ENCODE data around the gene SLC25A47.
"Not testable (repeated sequence)": the region's sequence is repeated elsewhere in the genome, so short reads cannot be mapped to it uniquely, and the experiment has no call there.

The SLC25A47 gene

GRCh38 chr14:100306101-100306997 is 16.8 kb upstream of the SLC25A47 start, which contains the start of gene SLC25A29:
Gene SLC25A29, minus strand, starts transcription at chr14:100306444. Its CDS starts 212 bp downstream, at chr14:100306232.
- DNase-seq, result peak; percentile 83

DNA sequence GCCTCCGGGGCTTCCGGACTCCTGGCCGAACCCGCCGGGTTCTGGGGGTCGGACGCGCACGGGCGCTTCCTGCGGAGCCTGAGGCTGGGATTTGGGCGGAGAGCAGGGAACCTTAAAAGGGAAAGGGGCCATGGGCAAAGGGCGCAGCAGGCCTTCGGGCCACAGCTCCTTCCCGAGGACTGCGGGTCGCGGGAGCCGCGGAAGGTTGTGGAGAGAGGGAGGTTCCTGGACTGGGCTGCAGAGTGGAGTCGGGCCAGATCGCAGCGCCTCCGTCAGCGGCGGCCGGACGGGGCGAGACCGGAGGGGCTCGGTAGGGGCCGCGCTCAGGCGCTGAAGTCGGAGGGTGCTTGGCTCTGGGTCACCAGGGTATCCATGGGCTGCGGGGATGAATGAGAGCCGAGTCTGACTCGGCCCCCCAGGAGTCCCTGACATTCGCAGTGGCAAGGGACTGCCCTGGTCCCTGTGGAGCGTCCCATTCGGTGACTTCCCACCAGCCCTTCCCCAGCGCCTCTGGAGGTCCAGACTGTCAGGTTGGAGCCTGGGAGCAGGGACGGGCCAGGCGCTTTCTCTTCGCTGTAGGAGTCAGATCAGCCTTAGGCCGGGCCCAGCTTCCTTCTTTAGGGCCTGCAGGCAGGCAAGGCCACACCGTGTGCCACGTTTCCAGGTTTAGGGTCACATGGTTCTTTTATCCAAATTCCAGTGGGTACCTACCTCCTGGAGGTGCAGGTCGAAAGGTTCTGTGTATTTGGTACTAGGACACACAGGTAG is 16.0 kb upstream of the SLC25A47 start:
- DNase-seq, result no peak

DNA sequence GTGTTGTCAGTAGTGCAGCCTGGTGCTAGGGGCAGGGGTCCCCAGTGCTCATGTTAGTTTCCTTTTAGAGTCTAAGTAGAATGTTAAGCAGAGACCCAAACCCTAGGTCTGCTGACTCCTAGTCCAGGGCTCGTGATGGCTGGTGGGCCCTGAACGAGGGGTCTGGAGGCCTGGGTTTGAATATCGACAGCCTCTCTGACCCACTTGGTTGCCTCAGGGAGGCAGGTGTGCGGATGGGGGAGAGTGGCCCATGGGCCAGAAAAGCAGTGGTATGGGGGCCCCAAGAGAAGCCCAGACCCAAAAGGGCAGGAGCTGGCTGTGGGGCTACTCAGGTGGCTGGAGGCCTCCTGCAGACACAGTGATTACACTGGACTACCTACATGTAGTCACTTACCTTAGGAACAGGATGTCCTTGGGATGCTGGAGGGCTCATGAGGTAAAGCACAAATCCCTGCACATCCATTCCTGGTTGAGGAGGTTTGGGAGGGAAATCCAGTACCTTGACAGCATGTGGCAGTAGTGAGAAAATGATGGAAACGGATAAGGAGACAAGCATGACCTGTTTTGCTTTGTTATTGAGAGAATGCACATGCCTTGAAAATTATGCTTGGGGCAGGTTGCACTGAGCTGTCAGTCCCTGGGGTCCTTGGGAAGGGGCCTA is 15.2 kb upstream of the SLC25A47 start:
- no peak for DNase-seq

- DNase-seq, result not testable (repeated sequence)
Measured at GRCh38 chr14:100308427-100308792, 14.7 kb upstream of the SLC25A47 start.

GRCh38 chr14:100309028-100309737 is 14.0 kb upstream of the SLC25A47 start:
- DNase-seq, result no peak

DNA sequence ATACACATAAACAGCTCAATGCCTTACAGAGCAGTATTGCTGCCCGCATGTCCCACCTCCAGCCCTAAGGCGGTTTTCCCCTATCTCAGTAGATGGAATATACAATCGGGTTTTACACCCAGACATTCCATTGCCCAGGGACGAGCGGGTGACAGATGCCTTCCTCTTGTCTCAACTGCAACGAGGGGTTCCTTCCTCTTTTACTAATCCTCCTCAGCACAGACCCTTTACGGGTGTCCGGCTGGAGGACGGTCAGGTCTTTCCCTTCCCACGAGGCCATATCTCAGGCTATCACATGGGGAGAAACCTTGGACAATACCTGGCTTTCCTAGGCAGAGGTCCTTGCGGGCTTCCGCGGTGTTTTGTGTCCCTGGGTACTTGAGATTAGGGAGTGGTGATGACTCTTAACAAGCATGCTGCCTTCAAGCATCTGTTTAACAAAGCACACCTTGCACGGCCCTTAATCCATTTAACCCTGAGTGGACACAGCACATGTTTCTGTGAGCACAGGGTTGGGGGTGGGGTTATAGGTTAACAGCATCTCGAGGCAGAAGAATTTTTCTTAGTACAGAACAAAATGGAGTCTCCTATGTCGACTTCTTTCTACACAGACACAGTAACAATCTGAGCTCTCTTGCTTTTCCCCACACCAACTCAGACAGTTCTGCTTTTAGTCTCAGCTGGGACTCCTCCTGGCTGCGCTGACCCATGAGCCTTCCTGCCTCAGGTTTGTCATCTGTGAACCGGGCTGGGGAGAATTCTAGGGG is 10.8 kb upstream of the SLC25A47 start:
- not testable (repeated sequence) for DNase-seq

- no peak for DNase-seq
Measured at GRCh38 chr14:100312877-100313400, 10.2 kb upstream of the SLC25A47 start.

DNA sequence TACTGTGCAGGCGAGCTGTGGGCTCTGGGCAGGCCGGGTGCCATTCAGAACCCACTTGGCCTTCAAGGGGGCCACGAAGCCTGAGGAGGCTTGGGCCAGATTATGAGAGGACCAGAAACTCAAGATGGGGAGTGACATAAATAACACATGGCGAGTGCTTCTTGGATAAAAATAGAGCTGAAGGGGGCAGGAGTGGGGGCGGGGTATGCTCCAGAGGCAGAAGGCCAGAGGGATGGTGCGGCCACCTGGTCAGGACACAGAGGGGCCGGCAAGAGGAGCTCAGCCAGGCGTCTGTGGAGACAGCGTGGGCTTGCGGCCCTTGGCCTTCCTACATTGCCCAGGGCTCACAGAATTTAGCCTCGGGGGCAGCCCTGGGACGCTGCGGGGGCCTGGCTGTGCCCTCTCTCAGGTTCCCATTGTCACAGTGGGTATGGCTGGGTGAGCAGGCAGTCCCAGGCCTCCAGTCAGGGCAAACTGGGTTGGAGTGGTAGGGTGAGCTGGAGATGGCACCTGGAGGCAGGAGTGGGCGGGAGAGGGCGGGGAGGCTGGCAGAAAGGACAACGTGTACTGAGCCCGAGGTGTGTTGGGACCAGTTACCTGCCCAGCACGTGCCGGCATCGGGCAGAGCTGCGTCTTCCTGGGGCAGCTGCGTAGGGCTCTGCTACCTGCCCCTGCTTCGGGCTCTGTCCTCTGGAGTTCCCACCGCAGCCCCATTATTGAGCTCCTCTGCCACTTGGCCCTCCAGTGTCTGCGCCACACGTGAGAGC is 9.5 kb upstream of the SLC25A47 start:
- no peak for DNase-seq

- DNase-seq, result no peak
Measured at GRCh38 chr14:100314724-100315123, 8.4 kb upstream of the SLC25A47 start.

DNA sequence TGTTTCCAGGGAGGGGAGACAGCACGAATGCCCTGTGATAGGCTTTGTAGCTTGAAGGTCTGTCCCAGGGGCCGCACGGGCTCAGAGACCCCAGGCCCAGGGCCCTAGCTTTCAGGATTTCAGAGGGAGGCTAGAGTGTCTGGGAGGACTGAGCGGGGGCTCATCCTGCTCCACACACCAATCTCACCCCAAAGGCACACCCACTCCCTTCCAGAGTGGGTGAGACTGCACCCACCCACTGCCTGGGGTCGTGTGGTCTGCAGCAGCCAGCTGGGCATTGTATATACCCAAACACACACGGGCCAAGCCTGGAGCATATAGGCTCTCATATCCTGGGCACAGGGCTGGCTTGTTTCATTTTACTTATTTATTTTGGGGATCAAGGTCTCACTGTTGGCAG is 5.8 kb upstream of the SLC25A47 start:
- DNase-seq, result no peak

DNA sequence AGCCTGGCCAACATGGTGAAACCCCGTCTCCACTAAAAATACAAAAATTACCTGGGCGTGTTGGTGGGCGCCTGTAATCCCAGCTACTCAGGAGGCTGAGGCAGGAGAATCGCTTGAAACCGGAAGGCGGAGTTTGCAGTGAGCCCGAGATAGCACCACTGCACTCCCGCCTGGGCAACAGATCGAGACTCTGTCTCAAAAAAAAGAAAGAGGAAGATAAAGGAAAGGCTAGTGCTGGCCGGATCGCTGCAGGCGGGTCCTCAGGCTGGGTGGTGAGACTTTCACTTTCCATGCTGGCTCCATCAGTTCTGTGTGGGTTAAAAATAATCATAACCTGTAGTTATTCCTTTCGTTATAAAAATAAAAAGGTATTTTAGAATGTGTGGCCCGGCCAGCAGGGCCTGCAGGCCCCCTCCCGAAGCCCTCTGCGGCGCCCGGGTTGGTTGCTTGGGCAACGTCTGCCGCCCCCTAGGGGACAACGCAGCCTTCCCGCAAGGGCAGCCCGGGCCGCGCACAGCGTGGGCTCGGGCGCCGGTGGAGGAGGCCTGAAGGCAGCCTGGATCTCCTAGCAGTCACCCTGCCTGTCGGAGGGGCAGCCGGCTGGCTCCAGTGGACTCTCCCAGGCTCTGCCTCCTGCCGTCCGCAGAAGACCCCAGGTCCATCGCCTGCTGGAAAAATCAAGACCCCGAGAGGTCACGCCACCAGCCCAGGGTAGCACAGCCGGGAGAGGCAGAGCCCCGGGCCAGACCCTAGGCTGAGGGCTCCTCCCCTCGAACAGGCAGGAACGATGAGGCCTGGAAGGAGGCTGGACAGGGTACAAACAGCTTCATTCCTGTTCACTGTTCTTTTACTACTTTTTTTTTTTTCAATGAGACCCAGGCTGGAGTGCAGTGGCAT is 5.0 kb upstream of the SLC25A47 start:
- DNase-seq, result no peak

DNA sequence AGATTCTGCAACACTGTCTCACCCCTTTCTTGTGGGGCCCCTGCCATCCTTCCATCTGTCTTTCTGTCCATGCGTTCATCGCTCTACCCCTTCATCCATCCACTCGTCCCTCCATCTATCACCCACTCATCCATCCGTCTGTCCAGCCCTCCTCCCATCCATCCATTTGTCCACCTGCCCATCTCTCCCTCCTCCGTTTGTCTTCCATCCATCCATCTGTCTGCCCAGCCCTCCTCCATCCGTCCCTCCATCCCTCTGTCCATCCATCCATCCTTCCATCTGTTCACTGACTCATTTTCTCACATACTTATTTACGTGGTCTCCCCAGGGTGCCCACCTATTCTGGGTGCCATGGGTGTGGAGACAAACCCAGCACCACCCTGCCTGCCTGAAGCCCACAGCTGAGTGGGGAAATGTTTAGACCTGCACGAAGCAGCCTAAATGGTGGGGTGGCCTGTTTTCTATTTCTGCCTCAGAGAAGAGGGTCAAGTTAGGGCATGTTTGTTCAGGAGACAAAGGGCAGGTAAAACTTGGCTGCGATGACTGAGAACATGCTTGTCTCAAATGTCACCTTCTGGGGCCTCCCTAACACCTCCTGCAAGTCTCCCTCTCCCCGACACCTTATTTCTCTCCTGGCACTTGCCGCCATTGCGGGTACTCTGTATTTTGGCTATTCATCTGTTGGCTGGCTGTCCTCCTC is 2.8 kb upstream of the SLC25A47 start:
- no peak for DNase-seq

DNA sequence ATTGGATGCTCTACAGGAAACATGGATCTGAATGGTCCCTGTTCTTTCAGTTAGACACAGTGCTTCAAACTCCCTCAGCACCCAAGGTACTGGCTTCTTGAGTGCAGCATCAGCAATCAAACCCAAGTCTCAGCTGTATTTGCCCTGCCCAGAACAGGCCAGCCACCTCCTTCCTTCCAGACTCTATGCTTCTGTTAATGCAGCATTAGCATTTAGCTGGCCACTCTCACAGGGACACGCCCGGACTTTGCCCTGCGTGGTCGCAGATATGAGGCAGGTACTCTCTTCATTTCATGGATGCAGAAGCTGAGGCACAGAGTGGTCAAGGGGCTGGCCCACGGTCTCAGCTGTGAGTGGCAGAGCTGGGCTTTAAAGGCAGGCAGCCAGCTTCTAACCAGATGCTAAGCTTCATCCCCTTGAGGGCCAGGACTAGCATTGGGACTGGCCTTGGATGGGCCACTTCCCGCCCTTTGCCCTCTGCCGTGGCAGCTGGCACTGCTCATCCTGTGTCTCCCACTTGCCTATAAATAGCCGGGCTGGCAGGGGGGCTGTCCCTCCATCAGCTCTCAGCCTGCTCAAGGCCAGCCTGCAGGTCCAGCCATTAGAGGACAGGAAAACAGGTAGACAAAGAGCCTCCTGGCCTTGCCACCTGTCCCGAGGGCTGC is 1.5 kb upstream of the SLC25A47 start:
- DNase-seq, result no peak

DNA sequence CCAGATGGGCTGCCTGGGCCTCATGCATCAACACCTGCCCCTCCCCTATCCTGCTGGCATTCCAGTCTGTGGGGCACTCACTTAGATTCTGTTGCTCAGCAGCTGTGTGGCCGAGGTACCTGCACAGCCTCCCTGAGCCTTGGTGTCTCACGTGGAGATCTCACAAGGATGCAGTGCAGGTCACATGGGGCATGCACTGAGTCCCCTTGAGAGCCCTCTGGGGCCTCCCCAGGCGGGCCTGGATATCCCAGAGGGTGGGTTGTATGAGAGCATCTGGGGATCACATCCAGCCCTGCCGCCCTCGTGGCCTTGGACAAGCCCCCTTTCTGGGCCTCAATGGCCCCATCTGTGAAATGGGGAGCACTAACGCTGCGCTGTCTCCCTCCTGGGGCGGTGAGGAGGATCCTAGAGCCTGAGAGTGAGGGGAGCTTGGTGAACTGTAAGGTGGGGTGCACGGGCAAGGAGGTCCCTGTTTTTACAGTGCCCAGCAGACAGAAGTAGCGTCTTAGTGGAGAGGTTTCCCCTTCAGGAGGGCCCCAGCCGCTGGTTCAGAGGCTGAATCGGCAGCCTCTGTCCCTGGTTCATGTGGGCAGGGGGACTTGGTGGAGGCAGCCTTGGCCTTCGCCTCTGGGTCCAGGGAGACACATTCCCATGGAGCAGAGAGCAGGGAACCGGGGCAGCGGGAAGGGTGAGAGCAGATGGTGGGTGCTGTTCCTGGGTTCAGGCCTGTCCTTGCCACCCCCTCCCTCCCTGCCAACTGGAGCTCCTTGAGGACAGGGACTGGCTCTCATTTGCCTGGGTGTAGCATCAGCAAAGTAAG is 791 bp upstream of the SLC25A47 start:
- DNase-seq, result no peak

DNA sequence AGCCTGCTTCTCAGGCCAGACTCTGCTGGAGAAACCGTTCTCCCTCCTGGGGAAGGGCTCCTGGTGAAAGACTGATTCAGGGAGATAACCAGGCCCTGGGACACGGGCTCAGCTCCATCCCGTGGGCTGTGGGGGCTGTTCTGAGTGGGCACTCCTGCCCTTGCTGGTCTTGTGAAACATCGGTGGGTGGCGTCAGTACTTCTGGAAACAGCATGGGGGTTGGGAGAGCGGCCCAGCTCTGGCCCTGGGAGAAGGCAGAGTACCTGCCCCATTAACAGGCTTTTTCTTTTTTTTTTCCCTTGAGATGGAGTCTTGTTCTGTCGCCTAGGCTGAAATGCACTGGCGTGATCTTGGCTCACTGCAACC is 786 bp downstream of the SLC25A47 start:
- no peak for DNase-seq

GRCh38 chr14:100325231-100325632 is 2.1 kb downstream of the SLC25A47 start:
- no peak for DNase-seq

DNA sequence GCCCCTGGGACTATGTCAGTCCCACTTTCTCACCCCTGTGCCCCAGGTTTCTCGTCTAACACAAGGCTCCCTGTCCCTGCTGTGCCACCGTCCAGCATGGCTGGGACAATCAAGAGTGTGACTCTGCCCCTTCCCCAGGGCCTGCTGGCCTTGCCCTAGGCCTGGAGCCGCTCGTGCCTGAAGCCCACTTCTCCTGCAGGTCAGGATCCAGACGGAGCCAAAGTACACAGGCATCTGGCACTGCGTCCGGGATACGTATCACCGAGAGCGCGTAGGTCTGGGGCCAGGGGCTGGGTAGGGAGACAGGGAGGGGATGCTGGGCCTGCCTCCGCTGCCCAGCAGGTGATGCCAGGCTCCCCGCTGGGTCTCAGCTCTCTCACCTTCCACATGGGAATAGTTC is 2.8 kb downstream of the SLC25A47 start:
- no peak for DNase-seq

DNA sequence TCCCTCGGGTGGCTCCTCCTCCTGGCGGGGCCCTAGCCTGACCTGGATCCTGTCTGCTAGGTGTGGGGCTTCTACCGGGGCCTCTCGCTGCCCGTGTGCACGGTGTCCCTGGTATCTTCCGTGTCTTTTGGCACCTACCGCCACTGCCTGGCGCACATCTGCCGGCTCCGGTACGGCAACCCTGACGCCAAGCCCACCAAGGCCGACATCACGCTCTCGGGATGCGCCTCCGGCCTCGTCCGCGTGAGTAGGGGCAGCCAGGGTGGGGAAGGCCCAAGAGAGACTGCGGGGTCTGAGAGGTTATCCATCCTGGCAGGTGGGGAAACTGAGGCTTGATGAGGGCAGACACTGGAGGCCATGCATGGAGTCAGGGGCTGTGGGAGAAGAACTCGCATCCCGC is 4.0 kb downstream of the SLC25A47 start:
- no peak for DNase-seq

Measured in NCI-H446 treated with DMSO at 0.1 percent for 48 hours (cell line).